T-cell (primary cell): Measurements from ENCODE around the gene AKAP8. TPM values are rescaled to one million over a fixed set of nuclear protein-coding genes. Genes with fewer than 3 reads are reported as not detected.
A peak's percentile ranks its signal among the peaks of the same experiment; 100 is the strongest.

Source experiments
- ATAC-seq, 4 experiments: fragments of 200-7000 bp in 3 of 4; fragments of 150-1000 bp in 1 of 4; cut with Tn5 transposase; replicated peaks in 1 of 4; 1 replicate in 3 of 4; 2 replicates in 1 of 4; pipeline ENCODE4 v1.10.0; 2021; ENCODE audit warnings: moderate library complexity in 3 of 4, mild to moderate bottlenecking in 2 of 4, moderate number of reproducible peaks in 1 of 4
- CTCF ChIA-PET, 2 donors: fragments of 300-600 bp; sonication (Branson Sonifier 250); formaldehyde crosslinking; loops; one replicate each; lab custom pipeline; 2022; ENCODE audit warnings: antibody characterized with exemption in 2 of 2; lab: Charles Lee
- POLR2A ChIA-PET, 2 donors: fragments of 300-600 bp; sonication (Branson Sonifier 250); formaldehyde crosslinking; loops; one replicate each; lab custom pipeline; 2022; ENCODE audit warnings: antibody characterized with exemption in 2 of 2; lab: Charles Lee
- DNase-seq, 35 experiments: peaks; one replicate each; pipeline versions ENCODE4 v3.0.0 to v3.0.0-alpha.2; 2013 to 2023
- H3K27ac ChIP-seq: one replicate; pipeline ENCODE4 v1.5.1; 2013; ENCODE audit warnings: low read length
- H3K27me3 ChIP-seq, 2 experiments: replicated peaks in 1 of 2; 1 replicate in 1 of 2; 2 replicates in 1 of 2; pipeline versions ENCODE4 v1.6.1 to v1.7.0; 2013; ENCODE audit warnings: low read length in 1 of 2, mixed read lengths in 1 of 2; ENCODE audit not compliant: control insufficient read depth in 2 of 2, insufficient read depth in 2 of 2; ENCODE audit errors: extremely low read depth in 1 of 2
- H3K36me3 ChIP-seq, 2 donors: 1 replicate in 1 of 2; 2 replicates in 1 of 2; pipeline versions ENCODE4 v1.6.1 to v1.7.0; 2013; ENCODE audit warnings: low read length in 1 of 2; ENCODE audit not compliant: control insufficient read depth in 2 of 2, insufficient read depth in 1 of 2; ENCODE audit errors: extremely low read depth in 1 of 2
- H3K4me1 ChIP-seq, 2 experiments: 1 replicate in 1 of 2; 2 replicates in 1 of 2; pipeline versions ENCODE4 v1.6.1 to v1.7.0; 2013; ENCODE audit warnings: low read length in 2 of 2, mixed read lengths in 1 of 2; ENCODE audit not compliant: insufficient read depth in 2 of 2, control insufficient read depth in 1 of 2; ENCODE audit errors: extremely low read depth in 1 of 2
- H3K4me3 ChIP-seq, 2 donors: 1 replicate in 1 of 2; 2 replicates in 1 of 2; pipeline versions ENCODE4 v1.5.1 to v1.7.0; 2013; ENCODE audit warnings: mild to moderate bottlenecking in 2 of 2, low read length in 1 of 2, moderate library complexity in 1 of 2; ENCODE audit not compliant: control insufficient read depth in 1 of 2; ENCODE audit errors: extremely low read depth in 1 of 2
- H3K9me3 ChIP-seq: 2 replicates; pipeline ENCODE4 v1.7.0; 2013
- H3K27ac Mint-ChIP-seq, 2 donors: one replicate each; pipeline ENCODE4 v1.8.0; 2020 to 2021; ENCODE audit warnings: mild to moderate bottlenecking in 2 of 2, mixed read lengths in 2 of 2
- H3K27me3 Mint-ChIP-seq, 2 donors: one replicate each; pipeline ENCODE4 v1.8.0; 2021 to 2022; ENCODE audit warnings: mixed read lengths in 2 of 2
- H3K36me3 Mint-ChIP-seq: one replicate; pipeline ENCODE4 v1.8.0; 2021; ENCODE audit warnings: mixed read lengths
- H3K4me1 Mint-ChIP-seq, 3 donors: one replicate each; pipeline ENCODE4 v1.8.0; 2020 to 2022; ENCODE audit warnings: mixed read lengths in 3 of 3, mild to moderate bottlenecking in 1 of 3
- H3K4me3 Mint-ChIP-seq, 3 donors: one replicate each; pipeline ENCODE4 v1.8.0; 2020 to 2022; ENCODE audit warnings: mild to moderate bottlenecking in 3 of 3, mixed read lengths in 3 of 3, moderate library complexity in 3 of 3
- H3K9me3 Mint-ChIP-seq, 3 donors: one replicate each; pipeline ENCODE4 v1.8.0; 2020 to 2022; ENCODE audit warnings: mixed read lengths in 3 of 3
- WGBS: methylation state at CpG from one replicate; pipeline ENCODE4 v1.1.5; 2013; ENCODE audit warnings: missing lambda C conversion rate; ENCODE audit not compliant: insufficient coverage; 5-methylcytosine and 5-hydroxymethylcytosine counted together
- total RNA-seq, 35 experiments: library from RNA in 6 of 35; stranded (reverse) in 6 of 35; fragments of 120-200 nt in 1 of 35; gene quantifications; one replicate each; pipeline versions ENCODE4 v1.2.1 to v1.2.4 and lab custom pipeline; 2013 to 2026

The AKAP8 gene
- total RNA-seq, 5 donors from 2014 or later (not counting 1 experiment from before 2014, with no cell fraction given): 75.8 to 90.3 (median 86.7) TPM

GRCh38 chr19:15318241-15318691 is 61.3 kb downstream of the AKAP8 start:
- H3K9me3 ChIP-seq: no peaks in the 10 kb centered on the region
- H3K4me1 ChIP-seq: peaks cover 27 to 75% of the 10 kb centered on the region in 2 experiments
- ChIA-PET POLR2A (interaction anchor here in 1 of 2 donors (0.5 kb wide), 1 partner anchor 15 kb away, joined by 4 read pairs; no protein-coding TSS in a partner anchor), CTCF (interaction anchor here in 1 of 2 donors (0.6 kb wide), 1 partner anchor 9 kb away, joined by 5 read pairs; no protein-coding TSS in a partner anchor)
- Mint-ChIP-seq H3K27ac (peak overlapping the region; percentile 12 to 71), H3K4me3 (peak overlapping the region; percentile 43 to 68 (median 55)), H3K36me3 (peaks cover 11% of the 10 kb centered on the region), H3K27me3 (no peaks in the 10 kb centered on the region), H3K9me3 (no peaks in the 10 kb centered on the region), H3K4me1 (peaks cover 86 to 90% (median 87%) of the 10 kb centered on the region in 3 donors)
- ATAC-seq (peak in 2 of 4 experiments; percentile 29 to 80), DNase-seq (peak in 10 of 35 experiments; percentile 8 to 64 (median 37))
- H3K4me3 ChIP-seq: no peak overlapping the region
- no peaks in the 10 kb centered on the region for H3K36me3 ChIP-seq
- H3K27me3 ChIP-seq: no peaks in the 10 kb centered on the region
- WGBS: 40% methylated on average over 5 of the region's 6 CpGs
- no peak overlapping the region for H3K27ac ChIP-seq

GRCh38 chr19:15317392-15318071 is 62.1 kb downstream of the AKAP8 start:
- Histone ChIP-seq H3K27me3 (no peaks in the 10 kb centered on the region), H3K36me3 (no peaks in the 10 kb centered on the region), H3K4me3 (no peak overlapping the region), H3K27ac (no peak overlapping the region), H3K4me1 (peaks cover 27 to 72% of the 10 kb centered on the region in 2 experiments), H3K9me3 (no peaks in the 10 kb centered on the region)
- Mint-ChIP-seq H3K27ac (peak overlapping the region in 1 of 2 donors; percentile 29), H3K36me3 (peaks cover 9% of the 10 kb centered on the region), H3K4me3 (peak overlapping the region; percentile 49 to 68 (median 64)), H3K9me3 (no peaks in the 10 kb centered on the region), H3K27me3 (no peaks in the 10 kb centered on the region), H3K4me1 (peaks cover 87 to 92% (median 88%) of the 10 kb centered on the region in 3 donors)
- ATAC-seq (no peak), DNase-seq (no peak)
- CTCF ChIA-PET: interaction anchor here (0.5 to 0.9 kb wide), 5 partner anchors 9 to 1300 kb away, joined by 3 to 6 read pairs (median 5); no protein-coding TSS in a partner anchor
- 100% methylated on average over 2 of the region's 3 CpGs for WGBS
- POLR2A ChIA-PET: interaction anchor here (0.5 to 1.2 kb wide), 6 partner anchors 10 to 953 kb away, joined by 3 to 6 read pairs (median 4); no protein-coding TSS in a partner anchor

- peak overlapping the region; percentile 49 to 68 (median 64) for H3K4me3 Mint-ChIP-seq
- no peak overlapping the region for H3K27ac ChIP-seq
- ChIA-PET CTCF (interaction anchor here in 1 of 2 donors (0.9 kb wide), 1 partner anchor 24 kb away, joined by 3 read pairs; no protein-coding TSS in a partner anchor), POLR2A (interaction anchor here (0.6 to 1.2 kb wide), 3 partner anchors 9 to 23 kb away, joined by 3 to 4 read pairs (median 4); no protein-coding TSS in a partner anchor)
- H3K9me3 ChIP-seq: no peaks in the 10 kb centered on the region
- peaks cover 88 to 92% (median 89%) of the 10 kb centered on the region in 3 donors for H3K4me1 Mint-ChIP-seq
- ATAC-seq (no peak), DNase-seq (no peak)
- H3K36me3 Mint-ChIP-seq: peaks cover 14% of the 10 kb centered on the region
- no peaks in the 10 kb centered on the region for H3K27me3 Mint-ChIP-seq
- WGBS: no CpG with 5 or more reads among the region's 2 CpGs
- H3K4me3 ChIP-seq: no peak overlapping the region
- peaks cover 0 to 2% of the 10 kb centered on the region in 2 donors for H3K36me3 ChIP-seq
- no peaks in the 10 kb centered on the region for H3K27me3 ChIP-seq
- H3K9me3 Mint-ChIP-seq: no peaks in the 10 kb centered on the region
- peaks cover 25 to 76% of the 10 kb centered on the region in 2 experiments for H3K4me1 ChIP-seq
- peak overlapping the region; percentile 29 to 50 for H3K27ac Mint-ChIP-seq
Observed at GRCh38 chr19:15316498-15316897, 63.1 kb downstream of the AKAP8 start.

- no peaks in the 10 kb centered on the region for H3K27me3 Mint-ChIP-seq
- ATAC-seq: no peak
- ChIA-PET CTCF (no interaction called here), POLR2A (no interaction called here)
- H3K4me1 ChIP-seq: peaks cover 25 to 78% of the 10 kb centered on the region in 2 experiments
- DNase-seq: no peak
- H3K4me1 Mint-ChIP-seq: peaks cover 86 to 92% (median 88%) of the 10 kb centered on the region in 3 donors
- H3K4me3 Mint-ChIP-seq: peak overlapping the region in 2 of 3 donors; percentile 9 to 41
- H3K9me3 ChIP-seq: no peaks in the 10 kb centered on the region
- no peak overlapping the region for H3K4me3 ChIP-seq
- peak overlapping the region in 1 of 2 donors; percentile 39 for H3K27ac Mint-ChIP-seq
- 60% methylated on average over 1 of the region's 6 CpGs for WGBS
- peaks cover 14% of the 10 kb centered on the region for H3K36me3 Mint-ChIP-seq
- H3K36me3 ChIP-seq: peaks cover 0 to 5% of the 10 kb centered on the region in 2 donors
- no peaks in the 10 kb centered on the region for H3K9me3 Mint-ChIP-seq
- H3K27me3 ChIP-seq: no peaks in the 10 kb centered on the region
- no peak overlapping the region for H3K27ac ChIP-seq
Observed at GRCh38 chr19:15315101-15315500, 64.5 kb downstream of the AKAP8 start.

- Histone ChIP-seq H3K4me1 (peaks cover 27 to 74% of the 10 kb centered on the region in 2 experiments), H3K36me3 (peaks cover 0 to 5% of the 10 kb centered on the region in 2 donors), H3K27ac (no peak overlapping the region), H3K27me3 (no peaks in the 10 kb centered on the region), H3K4me3 (no peak overlapping the region), H3K9me3 (no peaks in the 10 kb centered on the region)
- POLR2A ChIA-PET: no interaction called here
- H3K27ac Mint-ChIP-seq: no peak overlapping the region
- CTCF ChIA-PET: no interaction called here
- no CpG with 5 or more reads among the region's 7 CpGs for WGBS
- no peaks in the 10 kb centered on the region for H3K9me3 Mint-ChIP-seq
- no peaks in the 10 kb centered on the region for H3K27me3 Mint-ChIP-seq
- peaks cover 14% of the 10 kb centered on the region for H3K36me3 Mint-ChIP-seq
- H3K4me1 Mint-ChIP-seq: peaks cover 84 to 88% (median 87%) of the 10 kb centered on the region in 3 donors
- ATAC-seq (no peak), DNase-seq (no peak)
- H3K4me3 Mint-ChIP-seq: peak overlapping the region in 2 of 3 donors; percentile 5 to 18
Observed at GRCh38 chr19:15313649-15314279, 65.8 kb downstream of the AKAP8 start.

GRCh38 chr19:15307169-15307568 is 72.4 kb downstream of the AKAP8 start:
- ChIA-PET CTCF (no interaction called here), POLR2A (interaction anchor here in 1 of 2 donors (0.7 kb wide), 1 partner anchor 10 kb away, joined by 4 read pairs; no protein-coding TSS in a partner anchor)
- H3K36me3 Mint-ChIP-seq: peaks cover 9% of the 10 kb centered on the region
- DNase-seq (no peak), ATAC-seq (no peak)
- H3K4me1 ChIP-seq: peaks cover 21 to 75% of the 10 kb centered on the region in 2 experiments
- H3K9me3 ChIP-seq: no peaks in the 10 kb centered on the region
- no peaks in the 10 kb centered on the region for H3K27me3 ChIP-seq
- H3K27ac Mint-ChIP-seq: peak overlapping the region in 1 of 2 donors; percentile 34
- H3K4me1 Mint-ChIP-seq: peaks cover 83 to 90% (median 84%) of the 10 kb centered on the region in 3 donors
- no peak overlapping the region for H3K4me3 ChIP-seq
- peaks cover 0 to 5% of the 10 kb centered on the region in 2 donors for H3K36me3 ChIP-seq
- peak overlapping the region in 1 of 3 donors; percentile 56 for H3K4me3 Mint-ChIP-seq
- no peaks in the 10 kb centered on the region for H3K9me3 Mint-ChIP-seq
- no peaks in the 10 kb centered on the region for H3K27me3 Mint-ChIP-seq
- no peak overlapping the region for H3K27ac ChIP-seq
- WGBS: no CpG with 5 or more reads among the region's 2 CpGs
